GM12891 (cell line): ENCODE measurements around the gene POLR1F.

Source experiments
- PAX5 ChIP-seq: IDR thresholded peaks from 2 replicates; pipeline ENCODE4 v1.6.1; 2011; ENCODE audit warnings: low read length, moderate library complexity, mild to moderate bottlenecking; ENCODE audit not compliant: insufficient read depth, severe bottlenecking
- POLR2A ChIP-seq: IDR thresholded peaks from 2 replicates; pipeline ENCODE4 v1.6.1; 2011; ENCODE audit warnings: low read depth, low read length, control low read depth
- POLR2AphosphoS5 ChIP-seq: IDR thresholded peaks from 2 replicates; pipeline ENCODE4 v1.6.1; 2011; ENCODE audit warnings: low read depth, low read length, control low read depth

GRCh38 chr7:19707240-19707639 is 1.6 kb downstream of the POLR1F start:
- no peak for TF ChIP-seq POLR2A
- TF ChIP-seq POLR2AphosphoS5: no peak
- no peak for TF ChIP-seq PAX5
